HG03521 (cell line): Measurements from ENCODE around the gene CPN2.

Source experiments
- ATAC-seq: cut with Tn5 transposase; IDR thresholded peaks from one replicate; pipeline ENCODE4 v1.9.1; 2021; ENCODE audit warnings: mild to moderate bottlenecking, moderate library complexity; ENCODE audit not compliant: unreplicated experiment

CPN2 gene

GRCh38 chr3:194314388-194315068, 36.6 kb downstream of the CPN2 start:
- ATAC-seq = no peak

- ATAC-seq = no peak
Measured at GRCh38 chr3:194313560-194314387, 37.4 kb downstream of the CPN2 start.

DNA sequence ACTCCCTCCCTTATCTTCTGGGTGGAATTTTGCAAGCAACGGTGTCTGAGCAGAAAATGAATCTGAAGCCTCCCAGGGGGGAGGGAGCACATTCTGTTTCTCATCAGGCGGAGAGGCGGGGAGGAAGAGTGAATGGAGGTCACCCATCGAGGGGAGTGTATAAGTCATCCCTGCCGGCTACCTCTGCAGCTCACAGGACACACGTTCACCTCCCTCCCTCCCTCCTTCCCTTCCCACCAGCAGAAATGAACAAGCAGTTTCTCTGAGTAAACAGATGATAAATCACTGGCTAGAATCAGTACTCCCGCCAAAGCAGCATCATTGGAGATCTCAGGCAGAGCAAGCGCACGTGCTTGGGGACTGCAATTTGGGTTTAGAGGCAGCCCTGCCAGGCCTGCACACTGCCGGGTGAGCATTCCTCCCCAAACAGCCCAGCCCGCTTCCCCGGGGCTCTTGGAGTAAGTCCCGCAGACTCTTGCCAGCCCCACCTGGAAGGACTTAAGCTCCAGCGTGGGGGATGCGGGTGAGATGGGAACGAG, 38.3 kb downstream of the CPN2 start:
- ATAC-seq = no peak

DNA sequence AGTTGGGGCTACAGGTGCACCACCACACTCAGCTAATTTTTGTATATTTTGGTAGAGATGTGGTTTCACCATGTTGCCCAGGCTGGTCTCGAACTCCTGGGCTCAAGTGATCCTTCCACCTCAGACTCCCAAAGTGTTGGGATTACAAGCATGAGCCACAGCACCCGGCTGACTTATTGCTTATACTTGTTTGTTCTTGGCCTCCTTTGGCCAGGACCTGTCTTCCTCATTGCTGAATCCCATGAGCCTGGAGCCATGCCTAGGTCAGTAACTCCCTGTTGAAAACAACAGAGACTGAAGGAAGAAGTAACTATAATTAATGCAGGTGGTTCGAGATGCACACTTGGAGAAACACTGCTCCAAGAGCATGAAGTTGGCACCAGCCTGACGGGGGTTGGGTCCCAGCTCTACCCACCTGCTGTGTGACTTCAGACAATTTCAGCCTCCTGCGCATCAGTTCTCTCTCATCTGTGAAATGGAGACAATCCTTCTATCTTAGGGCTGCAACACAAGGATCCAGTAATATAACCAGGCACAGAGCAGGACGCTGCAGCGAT, 38.9 kb downstream of the CPN2 start:
- ATAC-seq = no peak

DNA sequence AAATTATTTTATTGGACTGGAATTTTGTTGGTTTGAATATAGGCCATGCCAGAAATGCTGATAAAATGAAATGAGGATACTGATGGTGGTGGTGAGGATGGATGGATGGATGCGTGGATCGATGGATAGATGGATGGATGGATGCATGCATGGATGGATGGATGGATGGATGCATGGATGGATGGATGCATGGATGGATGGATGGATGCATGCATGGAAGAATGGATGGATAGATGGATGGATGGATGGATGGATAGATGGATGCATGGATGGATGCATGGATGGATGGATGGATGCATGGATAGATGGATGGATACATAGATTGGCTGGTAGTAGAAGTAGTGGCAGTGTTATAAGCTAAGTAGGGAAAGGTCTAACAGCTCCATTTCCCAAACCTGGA, 40.1 kb downstream of the CPN2 start:
- ATAC-seq = no peak

- ATAC-seq = no peak
Measured at GRCh38 chr3:194310060-194310835, 40.9 kb downstream of the CPN2 start.

GRCh38 chr3:194308601-194309449, 42.3 kb downstream of the CPN2 start:
- ATAC-seq = no peak

GRCh38 chr3:194307849-194308248, 43.3 kb downstream of the CPN2 start:
- ATAC-seq = no peak

DNA sequence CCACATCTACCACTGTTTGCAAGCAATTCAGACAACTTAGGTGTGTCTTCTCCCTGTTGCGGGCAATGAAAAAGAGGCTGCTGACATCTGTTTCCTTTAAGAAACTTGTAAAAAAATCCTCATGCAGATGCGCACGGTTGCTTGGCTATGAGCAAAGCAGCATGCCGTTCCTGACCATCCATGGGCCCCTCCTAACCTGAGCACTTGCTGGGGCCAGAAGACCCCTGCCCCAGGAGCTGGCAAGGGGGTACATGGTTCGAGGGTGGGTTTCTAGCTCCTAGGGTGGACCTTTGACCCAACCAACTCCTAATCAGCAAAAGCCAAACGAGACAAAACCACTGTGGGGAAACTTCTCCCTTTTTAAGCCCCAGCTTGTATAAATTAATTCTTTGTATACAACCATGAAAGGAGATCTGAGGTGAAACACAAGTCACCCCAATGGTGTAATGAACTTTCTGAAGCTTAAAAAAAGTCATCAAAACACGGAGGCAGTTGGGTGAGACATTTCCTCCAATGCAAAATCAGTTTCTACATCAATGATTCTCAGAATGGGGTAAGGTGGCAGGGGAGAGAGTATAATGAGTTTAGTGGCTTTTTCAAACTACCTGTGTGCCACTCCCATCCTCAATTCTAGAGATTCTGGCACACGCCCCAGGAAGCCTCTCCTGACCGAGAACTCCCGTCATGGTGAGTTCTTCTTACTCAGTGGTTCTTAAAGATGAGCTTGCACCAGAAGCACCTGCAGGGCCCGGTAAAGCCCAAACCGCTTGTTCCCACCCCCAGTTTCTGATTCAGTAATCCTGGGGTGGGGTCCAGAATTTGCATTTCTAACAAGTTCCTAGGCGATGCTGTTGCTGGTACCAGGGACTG, 44.1 kb downstream of the CPN2 start:
- ATAC-seq = no peak

- ATAC-seq = no peak
Measured at GRCh38 chr3:194306109-194306686, 44.9 kb downstream of the CPN2 start.

DNA sequence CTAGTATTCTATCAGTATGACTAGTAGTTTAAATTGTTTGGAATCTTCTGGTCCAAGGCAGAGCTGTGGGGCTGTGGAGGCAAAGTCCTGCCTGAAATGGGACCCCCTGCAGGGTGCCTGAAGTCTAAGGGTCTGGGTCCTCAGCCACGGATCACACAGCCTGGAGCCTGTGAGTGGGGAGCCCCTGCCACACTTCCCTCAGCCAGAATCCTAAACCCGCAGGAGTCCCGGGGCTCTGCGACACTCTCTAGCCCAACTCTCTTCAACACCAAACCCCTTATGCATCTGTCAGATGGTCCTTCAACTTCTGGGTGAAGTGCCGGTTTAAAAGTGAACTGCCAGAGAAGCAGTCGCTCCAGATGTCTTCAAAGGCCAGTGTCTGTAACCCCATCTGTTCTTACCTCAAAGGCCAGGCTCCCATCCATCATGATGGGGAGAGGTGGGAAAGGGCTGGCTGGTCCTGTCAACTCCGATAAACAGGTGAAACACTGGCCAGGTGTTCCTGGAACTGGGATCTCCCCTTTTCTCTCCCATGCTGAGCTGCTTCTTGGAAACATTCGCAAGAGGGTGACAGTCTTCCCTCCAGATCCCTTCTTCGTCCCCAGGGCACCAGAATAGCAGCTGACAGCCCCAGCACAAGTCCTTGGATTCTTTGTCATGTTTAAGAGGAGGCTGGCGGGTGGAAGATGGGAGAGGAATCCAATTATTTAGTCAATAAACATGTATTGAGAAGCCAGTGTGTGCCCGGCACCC, 45.6 kb downstream of the CPN2 start:
- ATAC-seq = no peak

GRCh38 chr3:194304186-194304917, 46.8 kb downstream of the CPN2 start:
- no peak for ATAC-seq

DNA sequence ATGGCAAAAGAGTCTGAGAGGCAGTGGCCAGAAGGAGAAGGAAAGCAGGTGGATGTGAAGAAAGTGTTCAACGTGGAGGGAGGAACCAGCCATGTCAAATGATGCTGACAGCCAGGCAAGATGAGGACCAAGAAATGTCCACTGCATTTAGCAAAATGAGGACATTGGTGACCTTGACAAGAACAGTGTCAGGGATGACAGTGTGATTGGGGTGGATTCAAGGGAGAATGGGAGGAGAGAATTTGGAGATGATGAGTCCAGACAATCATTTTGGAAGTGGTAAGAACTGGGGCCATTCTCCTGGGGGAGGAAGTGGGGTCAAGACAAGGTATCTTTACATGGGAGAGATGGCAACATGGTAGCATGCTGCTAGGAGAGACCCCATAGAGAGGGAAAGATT, 47.4 kb downstream of the CPN2 start:
- ATAC-seq = no peak

- no peak for ATAC-seq
Measured at GRCh38 chr3:194301730-194302129, 49.4 kb downstream of the CPN2 start.

- ATAC-seq = no peak
Measured at GRCh38 chr3:194300936-194301335, 50.2 kb downstream of the CPN2 start.

DNA sequence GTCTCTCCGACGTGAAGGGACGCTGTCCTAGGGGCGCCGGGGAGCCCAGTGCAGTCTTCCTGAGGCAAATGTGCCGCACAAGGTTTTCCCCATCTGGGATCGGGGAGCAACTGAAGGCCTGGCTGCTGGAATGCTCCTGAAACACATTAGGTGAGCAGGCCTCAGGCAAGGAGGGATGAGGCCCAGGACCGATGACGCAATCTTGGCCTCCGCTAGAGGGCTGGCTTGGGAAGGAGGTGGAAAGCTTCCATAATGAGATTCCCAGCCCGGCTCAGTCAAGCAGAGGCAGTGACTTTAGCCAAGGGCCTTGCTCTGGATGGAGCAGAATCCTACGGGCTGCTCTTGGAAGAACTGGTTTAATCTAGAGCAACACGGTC, 50.8 kb downstream of the CPN2 start:
- ATAC-seq = no peak
